ENCODE measurements around the gene DAB1.
A peak's percentile ranks its signal among the peaks of the same experiment; 100 is the strongest.

GRCh38 chr1:57440096-57440495 is 16.2 kb upstream of the DAB1 start:
- no peak for TF ChIP-seq CTCF (IDR thresholded peaks at IDR 0.05; ENCODE audit: poor library complexity, severe bottlenecking)
- no peak for TF ChIP-seq EZH2 (IDR thresholded peaks at IDR 0.05; ENCODE audit: borderline replicate concordance, insufficient read depth, low read length, poor library complexity, severe bottlenecking)
- TF ChIP-seq POLR2AphosphoS5 (IDR thresholded peaks at IDR 0.05) = peak; percentile 51
- TF ChIP-seq REST (IDR thresholded peaks at IDR 0.05; ENCODE audit: borderline replicate concordance) = no peak
- TF ChIP-seq MXI1 (conservative IDR thresholded peaks at IDR 0.05; ENCODE audit: poor library complexity, severe bottlenecking) = peak; percentile 11
- TF ChIP-seq TAF1 (IDR thresholded peaks at IDR 0.05; ENCODE audit: low read depth) = no peak
- no peak for TF ChIP-seq EP300 (conservative IDR thresholded peaks at IDR 0.05; ENCODE audit: poor library complexity, severe bottlenecking)
- TF ChIP-seq RAD21 (conservative IDR thresholded peaks at IDR 0.05) = no peak

Measured in neural cell (in vitro differentiated cells).